Hepatocyte (in vitro differentiated cells): ENCODE data around the gene H6PD.

ENCODE experiments used
- CTCF ChIP-seq: fragments of 200-600 bp; sonication (generic); IDR thresholded peaks from 2 replicates; pipeline ENCODE4 v1.5.1; 2016; ENCODE audit warnings: antibody characterized with exemption, mild to moderate bottlenecking; ENCODE audit not compliant: poor library complexity
- EZH2 ChIP-seq: fragments of 200-600 bp; sonication (generic); IDR thresholded peaks from 2 replicates; pipeline ENCODE4 v1.6.1; 2016; ENCODE audit warnings: antibody characterized with exemption, mild to moderate bottlenecking, borderline replicate concordance

- TF ChIP-seq CTCF (no peak), EZH2 (no peak)
Observed at GRCh38 chr1:9195651-9196050, 38.9 kb upstream of the H6PD start.
